ENCODE results near the gene TDRD1.
A peak's percentile ranks its signal among the peaks of the same experiment; 100 is the strongest.

Gene TDRD1

DNA sequence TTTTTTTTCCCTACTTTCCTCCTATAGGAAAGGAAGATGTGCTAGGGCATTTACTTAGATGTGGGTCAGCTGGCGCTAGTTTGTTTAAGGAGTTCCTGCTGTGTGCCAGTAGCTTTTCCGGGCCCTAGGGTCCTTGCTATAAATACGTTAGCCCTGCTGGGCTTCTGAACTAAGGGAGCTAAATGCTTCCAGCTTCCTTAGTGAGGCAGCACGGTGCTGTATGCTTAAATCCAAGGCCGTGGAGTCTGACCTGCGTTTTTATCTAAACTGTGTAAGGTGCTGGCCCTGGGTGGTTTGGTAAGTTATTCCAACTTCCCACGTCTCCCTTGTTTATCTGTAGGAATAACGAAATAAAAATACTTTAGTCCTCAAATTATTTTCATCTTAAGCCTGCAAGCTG, 594 bp downstream of the TDRD1 start:
- no peak for DNase-seq

DNA sequence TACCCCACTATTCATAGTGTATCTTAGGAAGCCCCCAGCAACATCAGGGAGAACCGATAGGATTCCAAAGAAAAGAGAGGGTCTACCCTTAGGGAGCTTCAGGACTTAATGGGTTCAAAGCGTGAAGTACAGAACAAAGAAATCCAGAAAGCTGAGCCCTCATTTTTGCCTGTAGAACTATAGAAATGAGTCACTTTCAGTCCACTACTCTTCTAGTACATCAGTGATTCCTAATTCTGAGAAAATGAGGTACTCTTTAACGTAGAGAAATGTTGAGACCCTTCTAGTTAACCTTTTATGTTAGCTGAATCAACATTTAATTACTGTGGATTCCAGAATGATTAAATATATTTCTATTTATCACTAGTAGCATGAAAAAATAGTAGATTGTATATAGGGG, 1.8 kb downstream of the TDRD1 start:
- no peak for DNase-seq

DNA sequence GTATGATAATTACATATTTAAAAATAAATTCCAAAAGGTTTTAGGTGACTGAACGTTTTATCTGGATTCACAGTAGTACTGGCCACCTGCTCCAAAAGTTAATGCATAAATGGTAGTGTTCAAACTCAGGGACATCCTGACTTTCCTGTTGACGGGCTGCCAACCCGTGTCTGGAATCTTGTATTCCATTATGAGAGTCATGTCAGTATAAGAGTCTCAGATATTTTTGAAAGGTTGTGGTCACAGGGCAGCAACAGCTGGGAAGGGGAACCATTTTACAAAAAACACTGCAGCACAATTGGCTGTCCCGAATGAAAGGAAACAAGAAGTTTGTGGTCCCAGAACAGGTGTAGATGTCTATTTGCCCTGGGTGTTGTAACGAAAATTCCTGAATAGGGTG, 2.8 kb downstream of the TDRD1 start:
- no peak for DNase-seq

DNA sequence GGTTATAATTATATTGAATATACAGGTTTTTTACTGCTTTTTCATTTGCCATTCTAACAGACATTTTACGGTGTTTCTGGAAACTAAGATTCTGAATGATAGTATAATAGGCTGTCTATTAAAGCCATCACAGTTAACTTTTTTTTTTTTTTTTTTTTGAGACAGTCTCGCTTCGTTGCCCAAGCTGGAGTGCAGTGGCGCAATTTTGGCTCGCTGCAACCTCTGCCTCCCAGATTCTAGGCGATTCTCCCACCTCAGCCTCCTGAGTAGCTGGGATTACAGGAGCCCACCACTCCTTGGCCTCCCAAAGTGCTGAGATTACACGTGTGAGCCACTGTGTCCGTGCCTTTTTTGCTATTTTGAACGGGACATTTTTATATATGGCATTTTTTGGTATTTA, 4.4 kb downstream of the TDRD1 start:
- DNase-seq: no peak

DNA sequence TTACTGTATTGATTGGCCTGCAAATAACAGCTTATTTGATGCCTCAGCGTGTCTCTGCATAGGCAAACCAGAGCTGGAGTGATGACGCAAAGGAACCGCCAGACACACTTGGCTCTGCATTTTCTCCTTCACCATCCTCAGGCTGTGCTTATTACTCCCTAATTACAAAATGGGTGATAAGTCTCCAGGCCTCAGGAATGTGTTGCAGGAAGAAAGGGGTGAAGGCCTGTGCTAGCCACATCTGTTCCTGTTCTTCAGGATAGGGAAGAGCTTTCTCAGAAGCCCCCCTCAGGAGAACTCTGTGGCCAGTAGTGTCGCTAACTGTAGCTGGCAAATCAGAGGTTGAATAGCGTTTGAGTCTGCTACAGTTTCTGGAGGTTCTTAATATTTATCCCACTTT, 5.1 kb downstream of the TDRD1 start:
- DNase-seq: no peak

DNA sequence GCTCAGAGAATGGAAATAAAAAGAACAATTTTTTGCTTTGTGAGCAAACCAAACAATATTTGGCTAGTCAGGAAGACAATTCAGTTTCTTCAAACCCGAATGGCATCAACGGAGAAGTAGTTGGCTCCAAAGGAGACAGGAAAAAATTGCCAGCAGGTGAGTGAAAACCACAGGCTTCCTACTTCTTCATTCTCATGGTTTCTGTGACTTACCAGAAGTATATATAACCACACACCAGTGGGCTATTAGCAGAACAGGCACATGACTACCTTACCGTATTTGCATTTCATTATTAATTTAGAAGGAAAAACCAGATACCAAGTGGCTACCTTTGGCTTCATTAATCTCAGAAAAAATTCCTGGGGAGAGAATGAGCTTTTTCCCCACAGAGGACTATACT, 8.8 kb downstream of the TDRD1 start:
- DNase-seq: no peak

DNA sequence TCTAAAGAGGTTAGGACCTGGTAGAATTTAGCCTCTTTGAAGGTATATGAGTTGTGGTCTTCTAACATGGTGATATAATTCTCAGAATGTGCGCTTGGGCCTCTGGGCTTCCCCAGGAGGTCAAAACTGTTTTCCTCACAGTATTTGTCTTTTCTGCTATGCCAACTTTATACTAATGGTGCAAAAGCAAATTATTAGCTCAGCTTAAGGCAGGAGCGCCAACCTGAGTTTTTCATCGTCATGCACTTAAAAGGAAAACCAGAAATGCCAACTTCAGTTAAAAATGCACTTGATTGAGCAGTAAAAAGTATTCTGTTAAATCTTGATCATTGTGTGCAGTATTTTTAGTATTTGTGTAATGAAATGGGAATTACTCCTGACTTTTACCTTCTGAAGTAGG, 9.7 kb downstream of the TDRD1 start:
- no peak for DNase-seq

DNA sequence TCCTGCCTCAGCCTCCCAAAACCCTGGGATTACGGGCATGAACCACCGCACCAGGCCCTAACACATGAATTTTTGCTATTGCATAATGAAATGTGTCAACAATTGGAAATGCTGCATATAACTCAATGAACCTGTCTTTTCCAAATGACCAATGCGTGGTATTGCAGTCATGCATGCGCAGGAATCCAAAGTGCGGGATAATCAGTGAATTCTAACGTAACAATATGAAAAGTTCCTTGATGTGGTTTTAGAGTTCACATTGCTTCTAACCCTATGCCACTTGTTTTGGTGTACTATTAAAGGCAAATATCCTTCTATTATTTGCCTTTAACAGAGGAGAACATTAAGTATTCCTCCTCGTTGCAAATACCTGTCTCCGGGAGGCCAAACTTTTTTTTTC, 10.5 kb downstream of the TDRD1 start:
- no peak for DNase-seq

DNA sequence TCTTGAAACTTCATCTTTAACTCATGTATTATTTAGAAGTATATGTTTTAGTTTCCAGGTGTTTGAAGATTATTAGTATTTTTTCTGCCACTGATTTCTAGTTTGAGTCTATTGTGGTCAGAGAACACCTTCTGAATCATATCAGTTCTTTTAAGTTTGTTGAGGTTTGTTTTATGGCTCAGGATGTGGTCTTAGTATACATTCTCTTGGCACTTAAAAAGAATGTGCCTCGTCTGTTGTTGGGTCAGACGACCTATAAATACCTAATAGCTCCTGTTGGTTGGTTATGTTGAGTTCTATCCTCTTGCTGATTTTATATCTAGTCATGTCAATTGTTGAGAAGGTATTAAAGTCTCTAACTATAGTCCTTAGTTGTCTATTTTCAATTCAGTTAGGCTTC, 15.9 kb downstream of the TDRD1 start:
- DNase-seq: no peak

DNA sequence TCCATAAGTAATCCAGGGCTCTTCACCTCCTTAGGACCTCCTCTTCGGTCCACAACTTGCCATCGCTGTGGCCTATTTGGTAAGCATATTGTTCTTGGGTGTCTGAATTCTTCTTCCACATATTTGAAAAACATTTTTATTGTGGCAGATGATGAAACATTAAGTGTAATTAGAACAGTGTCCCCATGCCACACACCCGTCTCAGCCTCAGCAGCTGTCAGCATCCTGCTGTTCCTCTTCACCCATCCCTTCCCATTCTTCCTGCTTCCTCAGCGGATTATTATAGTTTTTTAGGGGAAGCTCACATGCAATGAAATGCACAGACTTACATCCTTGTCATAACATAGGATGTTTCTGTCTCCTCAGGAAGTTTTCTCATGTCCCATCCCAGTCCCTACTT, 20.1 kb downstream of the TDRD1 start:
- DNase-seq: no peak

DNA sequence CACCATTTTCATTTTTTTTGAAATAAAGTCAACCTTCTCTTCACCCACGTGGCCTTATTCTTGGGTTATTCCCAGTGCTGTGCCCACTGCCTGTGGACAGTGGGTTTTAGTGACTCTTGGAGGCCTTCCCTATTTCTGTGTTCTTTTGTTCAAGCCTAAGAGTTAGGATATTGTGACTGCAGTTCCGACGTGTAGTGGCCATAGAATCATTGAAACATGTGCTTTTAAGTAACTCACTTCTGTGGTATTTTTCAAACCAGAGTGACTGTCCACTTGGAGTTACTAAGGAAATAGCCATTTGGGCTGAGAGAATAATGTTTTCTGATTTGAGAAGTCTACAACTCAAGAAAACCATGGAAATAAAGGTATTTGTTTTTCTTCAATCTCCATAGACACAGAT, 23.7 kb downstream of the TDRD1 start:
- DNase-seq: no peak

DNA sequence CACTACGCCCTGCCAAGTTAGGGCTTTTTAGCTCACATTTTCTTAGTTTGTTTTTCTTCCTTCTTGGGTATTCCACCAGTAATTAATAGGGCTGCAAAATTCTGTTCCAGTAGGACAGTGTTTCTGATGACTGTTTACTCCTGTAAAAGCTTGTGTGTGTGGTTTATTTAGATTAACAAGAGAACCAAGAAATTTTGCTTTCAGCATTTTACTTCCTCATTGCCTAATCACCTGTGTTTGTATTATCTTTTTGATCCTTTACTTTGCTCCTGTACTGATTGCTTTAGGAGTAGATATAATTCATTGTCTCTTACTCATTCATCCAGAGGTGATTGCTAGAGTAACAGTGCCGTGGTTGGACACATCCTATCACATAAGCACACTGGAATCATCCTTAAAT, 27.7 kb downstream of the TDRD1 start:
- DNase-seq: no peak

DNA sequence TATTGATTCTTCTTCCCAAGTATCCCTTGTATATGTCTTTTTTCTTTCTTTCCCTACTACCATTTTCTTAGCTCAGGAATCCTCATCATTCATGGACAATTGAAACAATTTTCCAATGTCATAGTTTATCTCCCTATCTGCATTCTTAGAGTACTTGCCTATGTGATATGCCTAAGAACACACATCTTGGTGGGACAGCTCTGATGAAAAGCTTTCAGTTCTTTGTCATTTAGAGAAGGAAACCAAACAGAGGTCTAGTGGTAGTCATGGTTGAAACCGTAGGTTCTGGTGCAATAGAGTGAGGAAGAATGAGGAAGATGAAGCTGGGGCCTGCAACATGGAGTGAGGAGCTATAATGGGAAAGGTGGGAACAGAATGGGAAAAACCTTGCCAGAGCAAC, 28.2 kb downstream of the TDRD1 start:
- no peak for DNase-seq

DNA sequence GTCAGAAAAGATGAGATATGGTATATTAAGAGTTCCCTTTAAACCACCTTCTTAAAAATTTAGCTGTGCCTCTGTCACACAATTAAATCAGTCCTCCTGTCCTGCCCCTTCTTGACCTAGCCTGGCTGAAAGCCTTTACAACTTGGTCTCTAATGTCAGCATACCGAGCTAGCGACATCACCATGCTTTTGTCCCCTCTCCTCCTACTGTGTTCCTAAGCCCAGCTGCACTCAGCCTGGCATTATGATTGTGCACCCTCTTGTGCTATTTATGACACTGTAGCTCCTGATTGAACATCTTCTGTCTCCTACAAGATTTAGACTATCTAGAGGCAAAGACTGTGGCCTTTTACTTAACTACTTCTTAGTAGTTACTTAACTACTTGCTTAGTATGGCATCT, 29.2 kb downstream of the TDRD1 start:
- no peak for DNase-seq

DNA sequence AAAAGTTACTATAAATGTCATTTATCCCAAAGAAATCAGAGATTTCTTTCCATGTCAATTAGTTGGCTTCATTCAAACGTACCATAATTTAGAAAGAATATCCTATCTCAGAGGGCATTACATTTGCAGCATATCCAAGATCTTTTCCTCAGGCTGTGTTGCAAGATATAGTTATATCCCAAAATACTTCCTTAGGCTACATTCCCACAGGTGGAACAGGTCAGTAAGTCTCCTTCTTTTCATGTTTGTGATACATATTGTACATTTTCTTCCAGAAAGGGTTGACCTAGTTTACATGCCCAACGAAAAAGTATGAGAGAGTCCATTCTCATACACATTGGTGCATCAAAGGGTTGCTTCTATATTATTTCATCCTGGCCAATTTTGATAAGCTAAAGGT, 33.0 kb downstream of the TDRD1 start:
- no peak for DNase-seq

DNA sequence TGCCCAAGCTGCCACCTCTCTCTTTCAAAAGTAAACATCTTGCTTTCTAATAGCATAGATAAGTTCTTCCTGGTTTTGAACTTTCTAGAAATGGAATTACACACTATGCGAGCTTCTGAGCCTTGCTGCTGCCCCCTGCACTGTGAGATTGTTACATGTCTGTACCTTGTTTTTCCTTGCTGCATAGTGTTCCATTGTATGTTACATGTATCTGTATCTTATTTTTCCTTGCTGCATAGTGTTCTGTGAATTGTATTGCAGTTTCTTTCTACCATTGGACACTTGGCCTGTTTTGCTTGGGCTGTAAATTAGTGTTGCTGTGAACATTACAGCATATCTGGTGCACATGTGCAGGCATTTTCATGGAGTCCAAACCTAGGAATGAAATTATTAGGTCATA, 35.9 kb downstream of the TDRD1 start:
- no peak for DNase-seq

DNA sequence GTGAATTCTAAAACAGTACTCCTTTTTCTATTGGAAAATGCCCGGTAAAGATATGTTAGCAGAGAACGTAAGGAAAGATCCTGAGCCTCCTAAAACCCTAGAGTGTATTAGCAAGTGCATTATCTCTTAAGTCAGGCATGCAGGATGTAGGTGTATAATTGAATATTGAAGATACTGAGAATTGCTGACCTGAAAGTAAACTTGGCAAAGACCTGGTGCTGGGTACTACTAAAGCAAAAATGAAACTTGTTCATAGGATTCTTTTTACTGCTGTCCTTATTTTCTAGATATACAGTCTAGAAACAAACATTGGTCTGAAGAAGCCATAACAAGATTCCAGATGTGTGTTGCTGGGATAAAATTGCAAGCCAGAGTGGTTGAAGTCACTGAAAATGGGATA, 41.1 kb downstream of the TDRD1 start:
- DNase-seq: no peak

DNA sequence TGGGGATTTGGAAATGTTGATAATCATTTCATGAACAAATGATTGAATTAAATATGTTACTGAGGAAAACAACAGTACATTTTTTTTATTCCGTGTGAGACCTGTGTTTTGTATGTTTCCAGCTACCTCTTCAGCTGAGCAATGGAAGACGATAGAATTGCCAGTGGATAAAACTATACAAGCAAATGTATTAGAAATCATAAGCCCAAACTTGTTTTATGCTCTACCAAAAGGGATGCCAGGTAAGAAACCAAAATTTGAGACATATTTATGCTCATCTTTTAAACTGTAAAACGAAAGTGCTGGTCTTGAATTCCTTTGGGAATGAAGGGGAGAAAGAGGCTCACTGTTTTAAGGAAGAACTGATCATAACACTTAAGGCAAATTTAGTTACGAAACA, 42.1 kb downstream of the TDRD1 start:
- no peak for DNase-seq

DNA sequence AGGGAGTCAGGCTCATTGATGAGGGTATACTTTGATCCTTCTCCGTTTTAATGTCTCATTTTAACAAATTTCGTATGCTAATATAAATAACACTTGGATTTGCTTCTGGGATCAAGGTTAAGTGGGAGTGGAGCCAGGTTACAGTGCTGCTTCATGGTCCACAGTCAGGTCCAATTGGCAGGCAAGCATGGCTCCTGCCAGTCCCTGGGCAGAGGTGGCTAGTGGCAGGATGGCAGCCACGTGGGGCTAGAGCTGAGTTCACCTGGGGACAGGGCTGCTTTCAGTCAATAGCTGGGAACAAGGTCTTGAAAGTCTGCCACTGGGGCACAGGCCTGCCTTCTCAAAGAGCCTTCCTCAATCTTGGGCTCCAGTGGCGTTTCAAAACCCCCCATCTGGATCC, 43.9 kb downstream of the TDRD1 start:
- no peak for DNase-seq

DNA sequence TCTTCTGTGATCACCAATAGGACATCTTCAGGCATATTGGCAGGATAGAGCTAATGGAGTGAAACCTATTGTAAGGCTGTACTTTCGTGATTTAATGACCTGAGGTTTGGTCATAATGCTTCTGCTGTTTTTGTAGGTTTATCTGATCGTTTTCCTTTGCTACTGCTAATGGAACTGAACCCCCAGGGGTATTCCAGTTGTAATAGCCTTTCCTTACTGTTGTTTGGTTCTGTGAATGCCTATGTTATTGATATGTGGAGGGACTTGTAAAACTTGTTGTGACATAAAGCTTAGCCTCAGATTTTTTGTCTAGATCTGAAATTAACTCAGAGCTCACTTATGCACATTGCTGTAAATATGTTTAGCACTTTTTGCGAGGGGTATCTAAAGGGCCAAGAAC, 49.0 kb downstream of the TDRD1 start:
- no peak for DNase-seq

DNA sequence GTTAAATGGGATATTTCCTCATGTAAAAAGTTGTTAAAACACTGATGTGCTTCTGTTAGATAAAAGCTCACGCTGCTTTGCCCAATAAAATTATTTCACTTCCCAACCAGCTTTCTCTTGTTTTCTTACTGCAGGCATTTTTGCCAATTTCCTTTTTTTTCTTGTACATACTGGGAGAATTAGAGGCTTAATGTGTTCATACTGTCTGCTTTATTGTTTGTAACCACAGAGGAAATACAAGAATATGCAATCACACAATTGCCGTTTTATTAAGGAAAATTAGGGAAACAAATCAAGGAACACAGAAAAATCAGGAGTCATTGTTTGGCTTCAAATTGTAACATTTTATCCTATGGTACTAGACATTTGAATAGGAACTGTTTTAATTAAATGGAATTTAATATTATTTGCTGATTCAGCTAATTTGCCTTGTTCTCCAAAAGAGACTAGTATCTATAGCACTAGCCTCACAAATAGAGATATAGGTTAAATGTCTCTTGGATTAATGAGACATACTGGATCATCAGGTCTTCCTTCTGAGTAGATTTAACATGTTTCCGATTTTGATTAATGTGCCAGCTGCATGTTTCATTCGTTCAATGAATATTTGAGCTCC, 53.5 kb downstream of the TDRD1 start:
- DNase-seq: no peak

DNA sequence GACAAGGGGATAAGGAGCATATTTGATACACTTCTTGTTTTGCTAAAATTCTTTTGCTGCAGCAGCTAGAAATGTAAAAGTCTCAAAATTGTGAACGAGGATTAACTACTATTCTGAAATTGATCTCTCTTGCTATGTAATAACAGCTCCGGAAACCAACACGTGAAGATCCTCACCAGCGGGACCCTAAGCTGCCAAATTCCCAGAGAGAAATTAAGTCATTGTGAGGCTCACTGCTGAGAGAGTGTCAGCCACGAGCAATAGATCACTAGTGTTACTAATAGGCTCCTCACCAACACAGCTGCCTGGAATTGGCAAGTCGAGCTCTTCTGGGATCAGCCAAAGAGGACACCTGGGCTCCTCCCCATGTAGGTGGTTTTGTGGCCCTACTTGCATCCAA, 54.3 kb downstream of the TDRD1 start:
- peak in 1 of 2 experiments; percentile 16 for DNase-seq

DNA sequence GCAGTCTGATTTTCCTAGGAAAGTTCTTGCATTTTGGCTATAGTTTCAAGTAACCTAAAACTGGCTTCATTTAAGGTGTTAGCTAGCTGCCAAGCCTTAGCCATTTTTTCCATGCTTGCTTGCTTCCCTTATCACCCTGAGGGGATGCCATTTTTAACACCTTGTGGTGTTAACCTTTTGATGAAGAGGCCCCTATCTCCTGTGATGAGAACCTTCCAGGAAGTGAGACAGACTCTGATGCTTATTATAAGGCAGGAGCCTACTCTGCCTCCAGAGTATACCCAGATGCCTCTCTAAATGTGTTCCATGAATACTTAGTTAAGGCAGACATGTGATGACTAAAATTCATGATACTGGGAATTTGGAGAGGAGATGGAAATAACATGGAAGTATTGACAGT, 55.0 kb downstream of the TDRD1 start:
- DNase-seq: no peak

DNA sequence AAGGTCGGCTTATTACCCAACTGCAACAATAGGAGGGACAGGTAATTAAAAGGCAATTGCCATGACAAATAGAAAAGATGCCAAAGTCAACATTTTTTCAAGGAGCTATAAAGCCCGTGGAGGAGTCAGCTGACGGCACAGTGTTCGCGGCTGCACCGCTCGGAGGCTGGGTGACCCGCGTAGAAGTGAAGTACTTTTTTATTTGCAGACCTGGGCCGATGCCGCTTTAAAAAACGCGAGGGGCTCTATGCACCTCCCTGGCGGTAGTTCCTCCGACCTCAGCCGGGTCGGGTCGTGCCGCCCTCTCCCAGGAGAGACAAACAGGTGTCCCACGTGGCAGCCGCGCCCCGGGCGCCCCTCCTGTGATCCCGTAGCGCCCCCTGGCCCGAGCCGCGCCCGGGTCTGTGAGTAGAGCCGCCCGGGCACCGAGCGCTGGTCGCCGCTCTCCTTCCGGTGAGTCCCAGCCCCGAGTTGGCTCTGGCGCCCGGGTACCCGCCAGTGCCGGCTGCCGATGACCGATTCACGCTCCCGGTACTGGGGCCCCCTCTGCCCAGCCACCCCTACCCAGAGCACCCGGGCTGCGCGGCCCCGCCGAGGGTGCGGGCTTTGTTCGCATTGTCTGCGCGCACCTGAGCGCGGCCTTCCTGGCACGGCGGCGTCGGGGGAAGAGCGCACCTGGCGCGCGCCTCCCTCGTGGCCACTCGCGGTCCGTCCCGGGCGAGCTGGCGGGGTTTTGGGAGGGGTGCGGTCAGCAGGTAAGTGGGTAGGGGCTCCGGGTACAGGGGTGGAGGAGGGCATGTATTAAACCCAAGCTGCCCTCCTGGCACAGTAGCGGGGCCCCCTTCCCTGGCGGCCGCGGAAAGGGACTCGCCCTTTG, 60.2 kb downstream of the TDRD1 start, which contains the start of gene VWA2:
Gene VWA2 (plus strand): TSS at position 138 of the 877 bp plus-strand sequence. CDS start 9,460 bp downstream, outside the sequence.
- peak; percentile 65 to 81 for DNase-seq

DNA sequence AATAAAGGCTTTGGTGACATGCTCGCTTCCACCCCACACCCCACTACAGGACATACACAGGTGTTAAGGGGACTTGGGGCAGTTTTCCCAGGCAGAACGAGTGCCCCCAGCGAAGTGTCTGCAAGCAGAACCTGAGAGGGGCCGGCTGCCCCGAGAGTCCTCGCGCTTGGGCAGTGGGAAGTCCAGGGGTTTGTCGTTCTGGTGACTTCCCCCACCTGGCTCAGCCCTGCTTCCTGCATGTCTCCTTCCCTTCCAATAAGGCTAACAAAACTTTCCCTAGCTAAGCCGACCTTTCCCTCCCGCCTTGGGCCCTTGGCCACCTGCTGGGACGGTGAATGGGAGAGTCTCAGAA, 60.8 kb downstream of the TDRD1 start:
- DNase-seq: no peak
